Measurements from ENCODE around the gene CRADD.

DNA sequence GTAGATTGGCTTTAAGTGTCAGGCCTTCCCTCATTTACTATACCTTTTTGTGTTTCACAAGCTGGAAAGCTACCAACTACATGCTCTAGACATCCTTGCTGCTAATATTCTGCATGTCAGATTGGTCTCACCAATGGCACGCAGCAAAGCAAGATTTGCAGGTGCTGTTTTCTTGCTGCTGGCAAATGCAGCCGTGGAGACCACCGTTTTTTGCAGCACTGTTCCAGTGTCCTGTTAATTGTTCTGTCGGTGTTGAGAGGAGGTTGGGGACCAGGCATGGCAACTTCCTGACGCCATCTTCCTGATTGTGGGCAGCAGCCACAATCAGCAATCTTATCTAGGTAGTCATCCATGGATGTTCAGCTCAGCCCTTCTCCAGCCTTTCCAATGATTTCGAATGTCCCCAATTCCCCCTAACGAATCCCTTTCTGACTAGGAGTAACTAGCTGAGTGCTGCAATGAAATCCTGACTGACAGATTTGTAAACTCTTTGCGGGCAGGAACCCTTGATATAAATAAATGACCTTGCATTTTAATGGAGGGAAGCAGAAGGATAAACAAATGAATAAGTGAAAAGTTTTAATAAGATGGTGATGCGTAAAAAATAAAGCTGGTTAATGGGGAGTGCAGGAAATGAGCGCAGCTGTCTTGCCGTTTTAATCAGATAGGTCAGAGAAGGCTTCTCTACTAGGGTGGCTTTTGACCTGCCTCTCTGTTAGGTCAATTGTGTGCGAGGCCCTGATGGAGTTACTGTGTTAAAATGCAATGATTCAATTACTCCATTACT, 574 bp upstream of the CRADD start:
- TF ChIP-seq EZH2 (IDR thresholded peaks at IDR 0.05; ENCODE audit: borderline replicate concordance, low read depth, low read length, severe bottlenecking) = no peak
- TF ChIP-seq, protein P1, sequence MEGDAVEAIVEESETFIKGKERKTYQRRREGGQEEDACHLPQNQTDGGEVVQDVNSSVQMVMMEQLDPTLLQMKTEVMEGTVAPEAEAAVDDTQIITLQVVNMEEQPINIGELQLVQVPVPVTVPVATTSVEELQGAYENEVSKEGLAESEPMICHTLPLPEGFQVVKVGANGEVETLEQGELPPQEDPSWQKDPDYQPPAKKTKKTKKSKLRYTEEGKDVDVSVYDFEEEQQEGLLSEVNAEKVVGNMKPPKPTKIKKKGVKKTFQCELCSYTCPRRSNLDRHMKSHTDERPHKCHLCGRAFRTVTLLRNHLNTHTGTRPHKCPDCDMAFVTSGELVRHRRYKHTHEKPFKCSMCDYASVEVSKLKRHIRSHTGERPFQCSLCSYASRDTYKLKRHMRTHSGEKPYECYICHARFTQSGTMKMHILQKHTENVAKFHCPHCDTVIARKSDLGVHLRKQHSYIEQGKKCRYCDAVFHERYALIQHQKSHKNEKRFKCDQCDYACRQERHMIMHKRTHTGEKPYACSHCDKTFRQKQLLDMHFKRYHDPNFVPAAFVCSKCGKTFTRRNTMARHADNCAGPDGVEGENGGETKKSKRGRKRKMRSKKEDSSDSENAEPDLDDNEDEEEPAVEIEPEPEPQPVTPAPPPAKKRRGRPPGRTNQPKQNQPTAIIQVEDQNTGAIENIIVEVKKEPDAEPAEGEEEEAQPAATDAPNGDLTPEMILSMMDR (IDR thresholded peaks at IDR 0.05; ENCODE audit: borderline replicate concordance, extremely low read depth, low read length, poor library complexity, severe bottlenecking) = no peak

Measured in DND-41 (cell line).